Ishikawa (cell line): Measurements from ENCODE around the gene HOXB3.

ENCODE experiments used
- CEBPB ChIP-seq: IDR thresholded peaks from 2 replicates; pipeline ENCODE4 v1.6.1; 2012
- CREB1 ChIP-seq: IDR thresholded peaks from 2 replicates; pipeline ENCODE4 v1.6.1; 2012; ENCODE audit warnings: low read depth
- EGR1 ChIP-seq: IDR thresholded peaks from 2 replicates; pipeline ENCODE4 v1.6.1; 2012
- EP300 ChIP-seq: IDR thresholded peaks from 2 replicates; pipeline ENCODE4 v1.6.1; 2012; ENCODE audit warnings: borderline replicate concordance
- FOXM1 ChIP-seq: IDR thresholded peaks from 2 replicates; pipeline ENCODE4 v1.6.1; 2012; ENCODE audit warnings: low read depth, borderline replicate concordance
- NFIC ChIP-seq: IDR thresholded peaks from 2 replicates; pipeline ENCODE4 v1.6.1; 2012
- RAD21 ChIP-seq: IDR thresholded peaks from 2 replicates; pipeline ENCODE4 v1.6.1; 2012; ENCODE audit warnings: low read depth
- REST ChIP-seq: IDR thresholded peaks from 2 replicates; pipeline ENCODE4 v1.6.1; 2012; ENCODE audit warnings: low read depth, mild to moderate bottlenecking
- TAF1 ChIP-seq: IDR thresholded peaks from 2 replicates; pipeline ENCODE4 v1.6.1; 2012; ENCODE audit warnings: low read depth, mild to moderate bottlenecking
- TCF12 ChIP-seq: IDR thresholded peaks from 2 replicates; pipeline ENCODE4 v1.6.1; 2012; ENCODE audit warnings: low read depth
- TEAD4 ChIP-seq: IDR thresholded peaks from 2 replicates; pipeline ENCODE4 v1.6.1; 2012
- YY1 ChIP-seq: IDR thresholded peaks from 2 replicates; pipeline ENCODE4 v1.6.1; 2012; ENCODE audit warnings: low read depth
- ZBTB7A ChIP-seq: IDR thresholded peaks from 2 replicates; pipeline ENCODE4 v1.6.1; 2012; ENCODE audit warnings: low read depth
- TF ChIP-seq, protein P1 (sequence below): IDR thresholded peaks from 2 replicates; pipeline ENCODE4 v1.6.1; 2012
- TF ChIP-seq, protein P2 (sequence below): IDR thresholded peaks from 2 replicates; pipeline ENCODE4 v1.6.1; 2012

The HOXB3 gene

DNA sequence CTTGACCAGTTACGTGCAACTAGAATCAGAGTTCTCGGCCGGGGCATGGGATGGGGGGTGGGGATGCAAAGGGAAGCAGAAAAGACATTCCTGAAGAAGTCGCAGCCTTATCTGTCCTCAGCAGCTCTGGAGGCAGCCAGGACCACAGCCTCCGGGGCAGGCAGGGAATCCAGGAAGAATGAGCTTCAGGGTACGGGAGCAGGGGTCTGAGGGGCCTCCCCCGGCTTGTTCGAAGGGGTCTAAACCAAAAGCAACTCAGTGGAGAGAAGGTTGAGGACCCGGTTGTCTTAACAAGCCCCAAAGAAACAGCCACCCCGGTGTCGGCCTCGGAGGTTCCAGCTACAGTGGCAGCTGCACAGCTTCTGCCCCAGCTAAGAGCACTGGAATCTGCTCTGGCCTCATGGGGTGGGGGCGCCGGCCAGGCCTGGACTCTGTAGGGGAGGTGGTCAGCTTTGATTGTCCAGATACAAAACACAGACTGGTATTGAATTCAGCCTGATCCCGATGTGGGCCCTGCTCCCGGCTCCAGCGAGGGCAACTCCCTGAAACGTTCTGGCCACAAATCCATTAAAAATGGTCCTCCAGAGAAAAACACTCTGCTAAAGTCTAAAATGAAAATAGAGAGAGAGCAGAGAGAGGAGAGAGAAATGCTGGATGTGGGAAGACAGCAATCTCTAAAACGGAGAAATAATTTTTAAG, 19.6 kb downstream of the HOXB3 start:
- no peak for TF ChIP-seq CREB1
- no peak for TF ChIP-seq ZBTB7A
- no peak for TF ChIP-seq REST
- TF ChIP-seq EP300, result no peak
- no peak for TF ChIP-seq FOXM1
- no peak for TF ChIP-seq EGR1
- TF ChIP-seq YY1, result no peak
- no peak for TF ChIP-seq CEBPB

DNA sequence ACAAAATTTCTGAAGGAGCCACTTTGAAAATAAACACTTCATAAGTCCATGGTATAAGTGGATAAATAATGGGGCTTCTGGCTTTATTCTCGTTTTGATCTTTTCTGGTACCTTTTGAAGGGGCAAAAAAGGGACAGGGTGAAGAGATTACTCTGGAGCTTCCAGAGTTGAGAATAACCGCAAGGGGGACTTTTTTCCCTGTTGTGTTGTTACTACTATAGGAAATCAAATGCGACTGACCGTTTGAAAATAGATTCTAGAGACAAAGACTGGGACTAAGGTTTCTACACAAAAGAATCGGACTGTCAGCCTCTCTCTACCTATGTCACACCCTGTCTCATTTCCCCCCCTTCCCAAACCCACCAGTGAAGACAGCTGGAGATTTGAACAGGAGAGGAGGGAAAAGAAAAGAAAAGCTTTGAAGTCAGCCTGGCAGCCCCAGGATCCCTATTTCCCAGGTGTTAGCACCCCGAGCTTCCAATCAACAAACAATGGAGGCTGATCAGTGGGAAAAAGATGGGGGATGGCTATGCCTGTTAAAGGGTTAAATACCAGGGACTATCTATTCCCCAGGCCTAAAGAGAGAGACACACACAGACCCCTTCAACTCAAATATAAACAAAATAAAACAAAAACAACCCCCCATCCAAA, 20.2 kb downstream of the HOXB3 start:
- TF ChIP-seq YY1, result no peak
- no peak for TF ChIP-seq TAF1

- TF ChIP-seq EP300 (no peak), ZBTB7A (no peak), RAD21 (no peak), TCF12 (no peak), CREB1 (no peak), FOXM1 (no peak), CEBPB (no peak), EGR1 (no peak), TAF1 (no peak), REST (no peak), YY1 (no peak), NFIC (no peak), TEAD4 (no peak)
- TF ChIP-seq, protein P1, sequence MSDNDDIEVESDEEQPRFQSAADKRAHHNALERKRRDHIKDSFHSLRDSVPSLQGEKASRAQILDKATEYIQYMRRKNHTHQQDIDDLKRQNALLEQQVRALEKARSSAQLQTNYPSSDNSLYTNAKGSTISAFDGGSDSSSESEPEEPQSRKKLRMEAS, result no peak
- TF ChIP-seq, protein P2, sequence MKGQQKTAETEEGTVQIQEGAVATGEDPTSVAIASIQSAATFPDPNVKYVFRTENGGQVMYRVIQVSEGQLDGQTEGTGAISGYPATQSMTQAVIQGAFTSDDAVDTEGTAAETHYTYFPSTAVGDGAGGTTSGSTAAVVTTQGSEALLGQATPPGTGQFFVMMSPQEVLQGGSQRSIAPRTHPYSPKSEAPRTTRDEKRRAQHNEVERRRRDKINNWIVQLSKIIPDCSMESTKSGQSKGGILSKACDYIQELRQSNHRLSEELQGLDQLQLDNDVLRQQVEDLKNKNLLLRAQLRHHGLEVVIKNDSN, result no peak
Observed at GRCh38 chr17:48569240-48569582, 20.8 kb downstream of the HOXB3 start.

DNA sequence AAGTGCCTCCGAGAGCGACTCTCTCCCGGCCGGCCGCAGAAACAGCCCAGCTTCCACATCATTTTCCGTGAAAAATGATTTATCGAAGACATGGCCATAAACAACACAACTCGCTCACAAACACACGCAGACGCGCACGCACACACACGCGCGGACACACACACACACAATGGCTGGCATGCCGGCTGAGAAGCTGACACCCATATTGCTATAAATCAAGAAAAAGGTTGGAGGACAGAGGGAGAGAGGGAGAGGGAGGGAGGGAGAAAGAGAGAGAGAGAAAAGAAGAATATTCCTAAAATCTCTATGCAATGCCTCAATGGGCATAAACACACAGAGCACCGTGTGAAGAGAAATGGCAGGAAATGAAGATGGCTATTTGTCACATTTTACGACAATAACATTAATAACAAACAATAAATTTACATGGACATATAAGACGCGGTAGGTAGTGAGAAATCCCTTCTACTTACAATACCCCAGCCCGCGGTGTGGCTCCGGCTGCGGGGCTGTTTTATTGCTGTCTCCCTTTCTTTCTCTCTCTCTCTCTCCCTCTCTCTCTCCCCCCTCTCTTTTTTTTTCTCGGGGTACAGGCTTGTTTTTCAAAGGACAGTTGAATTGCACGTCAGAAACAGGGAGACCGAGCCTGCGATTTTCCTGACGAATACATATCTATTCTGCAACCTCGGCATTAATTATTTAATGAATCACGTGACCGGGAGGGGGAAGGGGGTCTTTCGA, 21.4 kb downstream of the HOXB3 start:
- TF ChIP-seq TCF12 (peak; percentile 26; the same call in 1 of the 2 replicates), EP300 (peak; percentile 20; the same call in 1 of the 2 replicates), FOXM1 (no peak), RAD21 (no peak)
- TF ChIP-seq, protein P2, result peak; percentile 64

- TF ChIP-seq CREB1 (no peak), CEBPB (no peak), YY1 (no peak), TEAD4 (no peak), TAF1 (no peak), RAD21 (no peak), FOXM1 (no peak), NFIC (no peak), REST (no peak), EGR1 (no peak)
- TF ChIP-seq, protein P2, result no peak
Observed at GRCh38 chr17:48567646-48568354, 22.2 kb downstream of the HOXB3 start.
